NCI-H1694 treated with DMSO at 0.1 percent for 48 hours (cell line): ENCODE measurements around the gene ECEL1.

Source experiments
- DNase-seq: peaks from one replicate; lab custom pipeline; 2025; lab: John Stamatoyannopoulos, UW

ECEL1 gene

DNA sequence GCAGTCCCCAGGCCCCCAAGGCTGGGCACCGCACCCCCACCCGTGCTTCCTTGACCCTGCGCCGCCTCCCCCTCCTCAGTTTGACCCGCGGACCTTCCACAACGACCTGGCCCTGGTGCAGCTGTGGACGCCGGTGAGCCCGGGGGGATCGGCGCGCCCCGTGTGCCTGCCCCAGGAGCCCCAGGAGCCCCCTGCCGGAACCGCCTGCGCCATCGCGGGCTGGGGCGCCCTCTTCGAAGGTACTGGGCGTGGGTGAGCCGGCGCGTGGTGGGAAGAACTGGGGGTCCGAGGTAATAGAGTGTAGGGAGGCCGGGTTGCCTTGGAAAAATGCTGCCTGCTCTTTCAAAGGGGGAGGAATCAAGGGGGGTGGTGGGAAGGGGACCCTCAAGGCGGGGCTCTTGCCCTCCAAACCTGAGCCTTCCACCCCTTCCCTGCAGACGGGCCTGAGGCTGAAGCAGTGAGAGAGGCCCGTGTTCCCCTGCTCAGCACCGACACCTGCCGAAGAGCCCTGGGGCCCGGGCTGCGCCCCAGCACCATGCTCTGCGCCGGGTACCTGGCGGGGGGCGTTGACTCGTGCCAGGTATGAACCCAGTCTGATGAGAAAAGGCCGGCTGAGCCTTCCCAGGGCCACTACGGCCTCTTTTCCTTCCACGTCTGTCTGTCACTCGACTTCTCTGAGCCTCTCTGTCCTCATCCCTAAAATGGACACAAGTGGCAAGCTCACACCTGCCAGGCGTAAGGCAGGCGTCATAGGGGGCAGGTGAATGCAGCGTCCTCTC lies 35.2 kb upstream of the ECEL1 start:
- no peak for DNase-seq

- no peak for DNase-seq
These were observed 34.5 kb upstream of the ECEL1 start for GRCh38 chr2:232521959-232522622.

DNA sequence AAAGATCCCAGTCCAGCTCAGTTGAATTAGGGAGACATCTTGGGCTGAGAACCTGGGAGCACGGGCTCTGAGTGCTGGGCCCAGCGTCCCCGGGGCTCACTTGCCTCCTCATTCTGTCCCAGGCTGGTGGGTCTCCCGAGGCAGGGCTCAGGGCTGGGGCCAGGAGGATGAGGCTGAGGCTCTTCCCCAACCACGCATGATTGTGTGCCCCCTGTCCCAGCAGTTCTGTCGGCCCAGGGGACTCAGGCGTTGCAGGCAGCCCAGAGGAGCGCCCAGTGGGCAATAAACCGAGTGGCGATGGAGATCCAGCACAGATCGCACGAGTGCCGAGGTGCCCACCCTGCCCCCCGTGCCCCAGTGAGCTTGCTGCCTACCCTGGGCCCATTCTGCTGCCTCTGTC lies 33.5 kb upstream of the ECEL1 start:
- DNase-seq, result no peak

- no peak for DNase-seq
These were observed 32.9 kb upstream of the ECEL1 start for GRCh38 chr2:232520489-232520888.

DNA sequence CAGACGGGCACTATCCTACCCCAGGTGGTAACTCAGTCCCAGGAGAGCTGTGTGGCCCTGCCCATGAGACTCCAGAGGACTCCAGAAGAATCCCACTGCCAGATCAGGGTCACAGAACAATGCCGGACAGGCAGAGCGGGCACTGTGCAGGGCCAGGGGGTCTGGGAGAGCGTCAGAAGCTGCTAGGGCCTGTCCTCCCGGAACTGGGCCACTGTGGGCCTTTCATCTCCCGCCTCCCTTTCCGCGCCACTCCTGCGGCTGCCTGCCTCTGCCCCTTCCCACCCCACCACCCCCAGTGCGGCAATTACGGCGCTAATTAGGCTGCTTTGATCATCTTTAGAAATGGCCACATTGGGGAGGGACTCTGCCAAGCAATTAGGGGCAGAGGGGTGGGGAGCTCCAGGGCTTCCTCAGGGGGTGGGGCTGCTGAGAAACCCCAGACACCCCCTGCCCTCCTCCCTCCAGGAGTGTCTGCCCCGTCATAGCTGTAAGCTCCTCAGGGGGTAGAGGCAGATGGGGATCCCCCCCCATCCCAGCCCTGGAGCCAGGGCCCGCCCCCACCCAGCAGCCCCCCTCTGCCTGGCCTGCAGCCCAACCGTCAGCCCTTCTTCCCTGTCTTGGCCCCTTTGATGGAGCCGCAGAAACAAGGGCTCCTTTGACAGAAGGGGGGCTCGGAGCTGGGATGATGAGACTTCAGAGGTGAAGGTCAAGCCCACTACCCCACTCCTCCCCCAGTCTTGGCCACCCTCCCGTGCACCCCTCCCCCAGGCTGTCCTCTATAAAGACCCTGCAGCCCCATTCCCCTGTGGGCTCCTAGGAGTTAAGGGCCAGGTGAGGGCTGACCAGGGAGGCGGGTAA lies 32.2 kb upstream of the ECEL1 start, which contains the start of gene PRSS56:
Gene PRSS56, plus strand, starts transcription at position 808 of the 858 bp plus-strand sequence. CDS start 211 bp downstream, outside the sequence.
- no peak for DNase-seq

- no peak for DNase-seq
These were observed 31.2 kb upstream of the ECEL1 start for GRCh38 chr2:232518844-232519243.

GRCh38 chr2:232516551-232516950 lies 28.9 kb upstream of the ECEL1 start:
- no peak for DNase-seq

DNA sequence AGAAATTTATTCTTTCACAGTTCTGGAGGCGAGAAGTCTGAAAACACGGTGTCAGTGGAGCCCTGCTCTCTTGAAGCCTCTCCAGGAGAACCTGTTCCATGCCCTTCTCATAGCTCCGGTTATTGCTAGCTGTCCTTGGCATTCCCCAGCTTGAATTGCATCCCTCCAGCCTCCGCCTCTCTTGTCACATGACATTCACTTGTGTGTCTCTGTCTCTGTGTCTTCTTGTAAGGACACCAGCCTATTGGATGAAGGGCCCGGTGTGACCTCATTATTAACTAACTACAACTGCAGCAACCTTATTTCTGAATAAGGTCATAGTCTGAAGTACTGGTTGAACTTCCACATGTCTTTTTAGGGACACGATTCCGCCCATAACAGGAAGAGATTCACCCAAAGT lies 28.0 kb upstream of the ECEL1 start:
- DNase-seq, result no peak

DNA sequence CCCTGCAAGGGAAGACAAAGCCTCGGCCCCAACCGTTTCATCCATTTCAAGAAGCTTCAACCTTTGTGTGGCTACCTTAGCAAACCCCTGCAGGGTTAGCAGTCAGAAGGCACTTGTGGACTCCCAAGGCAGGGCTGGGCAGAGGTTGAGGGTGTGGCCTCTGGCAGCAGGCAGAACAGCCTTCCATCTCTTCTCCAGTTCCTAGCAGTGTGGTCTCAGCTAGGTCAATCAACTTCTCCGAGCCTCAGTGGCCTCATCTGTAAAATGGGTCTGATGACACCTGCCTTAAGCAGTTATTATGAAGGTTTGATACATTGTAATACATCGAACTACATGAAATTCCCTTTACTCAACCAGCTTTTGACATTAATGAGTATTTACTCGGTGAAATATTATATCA lies 25.7 kb upstream of the ECEL1 start:
- DNase-seq, result no peak

GRCh38 chr2:232512602-232513001 lies 25.0 kb upstream of the ECEL1 start:
- no peak for DNase-seq

DNA sequence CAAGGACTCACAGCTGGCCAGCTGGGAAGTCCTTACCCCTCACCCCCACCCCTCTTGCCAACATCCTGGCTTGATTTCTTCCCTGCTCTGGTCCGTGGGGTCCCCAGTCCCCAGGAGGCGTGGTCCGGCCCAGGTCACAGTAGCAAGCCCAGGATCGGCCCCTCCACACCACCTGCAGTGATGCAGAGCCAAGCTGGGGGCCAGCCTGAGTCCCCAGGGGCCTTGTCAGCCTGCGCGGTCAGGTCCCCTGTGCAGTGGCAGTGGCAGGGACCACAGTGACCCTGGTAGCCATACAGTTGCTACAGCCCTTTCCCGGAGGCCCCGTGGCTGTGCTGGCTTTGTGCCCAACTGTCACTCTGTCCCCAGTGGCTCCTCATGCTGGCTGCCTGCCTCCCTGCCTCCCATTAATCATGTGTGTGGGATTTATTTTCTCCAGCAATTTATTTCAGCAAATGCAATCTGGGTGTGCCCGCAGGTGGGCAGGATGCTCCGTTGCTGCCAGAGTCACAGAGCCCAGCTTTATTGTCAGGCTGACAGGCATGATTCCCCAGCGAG lies 23.8 kb upstream of the ECEL1 start:
- DNase-seq, result no peak

- DNase-seq, result no peak
These were observed 20.6 kb upstream of the ECEL1 start for GRCh38 chr2:232508251-232508650.

DNA sequence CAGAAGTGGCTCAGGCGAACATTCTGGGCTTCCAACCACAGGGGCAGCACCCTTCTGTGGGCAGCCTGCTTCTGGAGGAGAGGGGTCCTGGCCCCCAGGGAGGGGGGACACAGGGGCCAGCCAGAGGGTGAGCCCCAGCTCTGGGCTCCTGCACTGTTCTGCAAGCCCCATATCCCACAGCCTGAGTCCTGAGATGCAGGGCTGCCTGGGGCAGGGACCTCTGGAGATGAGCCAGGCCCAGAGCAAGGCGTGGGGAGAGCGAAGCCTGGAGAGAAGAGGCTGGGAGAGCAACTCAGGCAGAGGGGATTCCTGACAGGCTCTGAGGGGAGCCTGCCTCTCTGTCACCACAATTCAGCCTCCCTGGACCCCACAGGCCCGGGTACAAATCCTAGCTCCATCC lies 19.1 kb upstream of the ECEL1 start:
- no peak for DNase-seq

- DNase-seq, result no peak
These were observed 18.2 kb upstream of the ECEL1 start for GRCh38 chr2:232505856-232506255.

DNA sequence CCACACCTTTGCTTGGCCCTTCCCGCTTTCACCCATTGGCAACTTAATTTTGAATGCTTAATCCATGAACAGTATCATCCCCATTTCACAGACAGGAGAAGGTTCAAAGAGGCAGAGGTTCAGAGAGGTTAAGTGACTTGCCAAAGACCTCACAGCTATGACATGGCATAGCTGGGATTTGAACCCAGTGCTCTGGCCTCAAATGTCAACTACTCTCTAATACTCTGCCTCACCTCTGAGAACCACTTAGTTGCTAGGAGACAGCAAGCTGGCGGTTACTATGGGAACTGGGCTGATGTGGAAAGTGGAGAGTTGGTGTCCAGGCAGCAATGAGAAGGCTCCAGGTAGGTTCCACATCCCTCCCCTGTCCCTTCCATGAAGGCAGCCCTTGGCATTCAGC lies 16.8 kb upstream of the ECEL1 start:
- DNase-seq, result no peak

DNA sequence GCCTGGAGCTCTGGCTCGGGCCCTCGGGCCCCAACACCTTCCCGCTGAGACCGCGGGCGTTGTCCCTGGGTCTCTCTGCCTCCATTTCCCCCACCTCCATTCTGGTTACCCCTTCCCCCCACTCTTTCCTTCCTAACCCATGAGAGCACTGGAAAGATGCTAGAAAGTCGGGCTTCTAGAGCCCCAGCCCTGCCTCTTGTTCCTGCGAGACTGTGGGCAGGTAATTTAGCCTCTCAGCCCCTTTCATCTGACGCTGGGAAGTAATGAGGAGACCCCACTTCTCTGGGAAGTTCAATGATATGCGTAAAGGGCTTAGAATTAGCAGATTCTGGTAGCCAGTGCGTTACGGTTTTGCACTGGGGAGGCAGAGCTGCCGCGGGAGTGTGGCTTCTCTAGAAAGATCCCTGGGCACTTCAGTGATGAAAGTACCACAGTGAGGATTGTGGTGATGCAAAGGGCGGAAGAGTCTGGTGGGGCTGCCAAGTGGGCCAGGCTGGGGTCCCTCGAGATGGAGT lies 16.2 kb upstream of the ECEL1 start:
- DNase-seq, result no peak

DNA sequence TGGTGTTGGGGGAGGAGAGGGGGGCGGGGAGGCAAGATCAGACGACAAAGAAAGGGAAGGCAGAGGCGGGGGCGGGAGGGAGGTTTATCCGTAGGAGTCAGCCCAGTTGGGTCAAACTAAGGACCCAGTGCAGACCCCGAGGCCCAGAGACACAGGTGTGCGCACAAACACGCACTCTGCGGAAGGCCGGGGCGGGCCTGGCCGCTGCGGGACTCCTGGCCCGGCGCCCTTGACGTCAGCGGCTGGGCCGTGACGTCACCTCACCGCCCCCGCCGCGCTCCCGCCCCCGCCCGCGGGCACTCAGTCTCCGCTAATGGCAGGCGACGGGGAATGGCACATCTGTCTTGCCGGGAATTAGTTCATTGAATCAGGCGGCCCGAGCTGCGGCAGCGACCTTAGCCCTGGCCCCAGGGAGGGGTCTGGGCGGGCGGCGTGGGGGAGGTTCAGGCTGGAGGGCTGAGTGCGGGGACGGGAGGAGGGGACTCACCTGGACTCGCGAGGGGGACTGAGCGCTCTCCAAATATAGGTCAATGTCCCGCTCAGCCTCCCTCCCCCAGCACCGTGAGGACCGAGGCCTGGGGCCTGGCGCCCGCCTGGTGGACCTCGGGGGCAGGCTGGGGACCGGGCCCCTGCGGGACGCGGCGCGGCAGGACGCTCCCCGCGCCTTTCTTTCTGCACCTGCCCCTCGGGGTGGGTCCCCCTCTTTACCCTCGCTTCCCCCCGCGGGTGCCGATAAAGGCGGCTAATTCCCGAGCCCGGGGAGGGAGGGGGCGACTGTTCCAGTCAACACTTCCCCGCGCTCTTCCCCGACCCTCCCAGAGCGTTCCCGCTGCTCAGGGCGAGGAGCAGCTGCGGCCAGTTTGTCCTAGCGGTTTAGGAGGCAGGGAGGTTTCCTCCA lies 15.5 kb upstream of the ECEL1 start:
- no peak for DNase-seq

- no peak for DNase-seq
These were observed 14.9 kb upstream of the ECEL1 start for GRCh38 chr2:232502511-232502910.

DNA sequence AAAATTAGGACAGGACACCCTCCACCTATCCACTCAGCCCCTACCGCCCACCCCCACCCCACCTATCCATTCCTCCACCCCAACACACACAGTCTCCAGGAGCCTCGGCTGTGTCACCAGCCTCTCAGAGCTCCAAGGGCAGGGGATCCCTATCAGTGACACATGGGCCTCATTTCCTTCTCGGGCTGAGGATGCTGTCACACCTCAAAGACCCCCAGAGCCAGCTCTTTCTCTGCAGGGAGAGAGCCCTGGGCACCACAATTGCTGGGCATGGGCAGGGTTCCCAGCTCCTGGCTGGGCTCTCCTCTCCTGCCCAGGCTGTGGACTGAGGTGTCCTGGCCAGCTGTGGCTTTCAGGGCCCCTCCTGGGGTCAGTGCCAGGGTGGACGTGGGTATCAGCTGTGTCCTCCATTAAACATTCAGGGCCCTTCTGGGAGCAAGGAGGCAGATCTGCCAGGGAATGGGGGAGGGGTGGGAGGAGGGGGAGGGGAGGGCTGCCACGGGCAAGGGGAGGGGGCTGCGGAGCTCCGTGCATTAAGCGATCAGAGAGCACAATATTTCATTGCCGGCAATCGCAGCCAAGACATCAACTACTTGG lies 14.3 kb upstream of the ECEL1 start:
- no peak for DNase-seq

- no peak for DNase-seq
These were observed 13.7 kb upstream of the ECEL1 start for GRCh38 chr2:232501331-232501771.

DNA sequence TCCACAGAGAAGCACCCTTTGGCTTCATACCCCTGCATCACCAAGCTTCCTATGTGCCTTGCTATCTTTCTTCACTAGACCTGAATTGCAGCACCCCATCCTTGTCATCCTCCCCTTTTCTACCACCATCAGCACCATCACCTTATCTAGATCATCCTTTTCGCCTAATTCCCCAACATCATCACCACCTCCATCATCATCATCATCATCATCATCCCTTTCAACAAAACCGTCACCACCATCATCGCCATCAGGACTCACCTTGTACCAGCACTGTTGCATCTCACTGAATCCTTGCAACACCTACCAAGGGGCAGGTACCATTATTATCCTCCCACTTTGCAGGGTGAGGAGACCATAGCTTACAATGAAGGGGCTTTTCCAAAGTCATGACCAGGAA lies 10.8 kb upstream of the ECEL1 start:
- no peak for DNase-seq
